K562 (cell line): ENCODE data around the gene KCNC3. TPM values are rescaled to one million over a fixed set of nuclear protein-coding genes. Genes with fewer than 3 reads are reported as not detected.
A peak's percentile ranks its signal among the peaks of the same experiment; 100 is the strongest.

Experiments used
- BRD9 ChIP-seq: fragments of 450-650 bp; IDR thresholded peaks from 2 replicates; pipeline ENCODE4 v1.6.1; 2018; ENCODE audit warnings: low read depth; ENCODE audit not compliant: partially characterized antibody
- CBFA2T2 ChIP-seq: fragments of 450-650 bp; conservative IDR thresholded peaks from 2 replicates; pipeline ENCODE4 v1.6.1; 2017; ENCODE audit warnings: mild to moderate bottlenecking
- CREBBP ChIP-seq: IDR thresholded peaks from one replicate; pipeline ENCODE4 v1.6.1; 2012; ENCODE audit warnings: low read depth, mild to moderate bottlenecking, control low read depth, inconsistent platforms, low read length
- FOXK2 ChIP-seq, 2 experiments: fragments of 450-650 bp; IDR thresholded peaks in 1 of 2; conservative IDR thresholded peaks in 1 of 2; 2 replicates each; pipeline ENCODE4 v1.6.1; 2016; ENCODE audit warnings: low read depth in 2 of 2, mild to moderate bottlenecking in 1 of 2
- GTF2A2 ChIP-seq: IDR thresholded peaks from 2 replicates; pipeline ENCODE4 v1.6.1; 2016; ENCODE audit warnings: mild to moderate bottlenecking, missing genetic modification characterization, missing compliant biosample characterization
- LEF1 ChIP-seq: fragments of 450-650 bp; IDR thresholded peaks from 2 replicates; pipeline ENCODE4 v1.6.1; 2016; ENCODE audit warnings: mild to moderate bottlenecking
- MIER1 ChIP-seq: fragments of 450-650 bp; IDR thresholded peaks from 2 replicates; pipeline ENCODE4 v1.6.1; 2016; ENCODE audit warnings: antibody characterized with exemption, mild to moderate bottlenecking, low read depth
- NCOA1 ChIP-seq: fragments of 450-650 bp; IDR thresholded peaks from 2 replicates; pipeline ENCODE4 v1.6.1; 2016; ENCODE audit warnings: low read depth
- SMARCE1 ChIP-seq: fragments of 450-650 bp; IDR thresholded peaks from 2 replicates; pipeline ENCODE4 v1.7.1; 2016; ENCODE audit warnings: mild to moderate bottlenecking
- SRSF1 ChIP-seq: fragments of 200-400 bp; formaldehyde crosslinking; IDR thresholded peaks from 2 replicates; pipeline ENCODE4 v1.6.1; 2017; ENCODE audit warnings: mild to moderate bottlenecking, low read depth, low read length, moderate library complexity
- TAF9B ChIP-seq: fragments of 450-650 bp; IDR thresholded peaks from 2 replicates; pipeline ENCODE4 v1.6.1; 2018; ENCODE audit warnings: mild to moderate bottlenecking; ENCODE audit not compliant: partially characterized antibody
- TCF7 ChIP-seq: sonication (generic); IDR thresholded peaks from 2 replicates; pipeline ENCODE4 v1.6.1; 2016; ENCODE audit warnings: antibody characterized with exemption, borderline replicate concordance
- TSC22D4 ChIP-seq: fragments of 450-650 bp; IDR thresholded peaks from 2 replicates; pipeline ENCODE4 v1.6.1; 2016; ENCODE audit warnings: missing genetic modification characterization, missing biosample characterization, control low read depth
- ZEB2 ChIP-seq: fragments of 450-650 bp; IDR thresholded peaks from 2 replicates; pipeline ENCODE4 v1.6.1; 2016
- ZNF165 ChIP-seq: fragments of 250-450 bp; sonication (Bioruptor Pico); IDR thresholded peaks from 2 replicates; pipeline ENCODE4 v1.4.0; 2020; ENCODE audit warnings: borderline replicate concordance
- ZNF184 ChIP-seq: sonication (generic); formaldehyde crosslinking; IDR thresholded peaks from 2 replicates; pipeline ENCODE4 v1.5.0; 2020; ENCODE audit warnings: missing genetic modification reagents
- polyA plus RNA-seq, 8 experiments: library from polyadenylated mRNA; depleted of rRNA in 4 of 8; stranded (reverse) in 5 of 8; unstranded in 3 of 8; fragments of >200 nt; fragmentation: Nextera tagmentation in 2 of 8; fragmentation: Illumina TruSeq in 1 of 8; extraction: Ambion mirVana in 2 of 8; extraction: Trizol in 1 of 8; gene quantifications; 2 replicates each; pipeline versions ENCODE4 v1.2.1 to v1.2.3, GENCODE V29; 2011 to 2014; ENCODE audit warnings: inconsistent platforms in 1 of 8, missing spikeins in 1 of 8
- total RNA-seq, 7 experiments: library from RNA; depleted of rRNA in 6 of 7; stranded (reverse); fragments of >200 nt in 6 of 7; fragmentation: Illumina TruSeq in 2 of 7; extraction: Trizol in 2 of 7; gene quantifications; 2 replicates each; pipeline versions ENCODE4 v1.2.1 to v1.2.3, GENCODE V29; 2011 to 2021; ENCODE audit warnings: low replicate concordance in 1 of 7
- TF ChIP-seq, protein P1 (sequence below): fragments of 450-650 bp; IDR thresholded peaks from 2 replicates; pipeline ENCODE4 v1.6.1; 2017; ENCODE audit warnings: mild to moderate bottlenecking, moderate library complexity
- TF ChIP-seq, protein P2 (sequence below): fragments of 250-450 bp; sonication (Bioruptor Pico); IDR thresholded peaks from 2 replicates; pipeline ENCODE4 v1.4.0; 2020; ENCODE audit warnings: mild to moderate bottlenecking, moderate library complexity, borderline replicate concordance
- TF ChIP-seq, protein P3 (sequence below): conservative IDR thresholded peaks from 2 replicates; pipeline ENCODE4 v1.6.1; 2011; ENCODE audit warnings: low read depth, mild to moderate bottlenecking, low read length; ENCODE audit not compliant: control insufficient read depth
- TF ChIP-seq, protein P4 (sequence below): fragments of 450-650 bp; formaldehyde crosslinking; IDR thresholded peaks from 2 replicates; pipeline ENCODE4 v1.4.0; 2020; ENCODE audit warnings: mild to moderate bottlenecking, moderate library complexity
- TF ChIP-seq, protein P5 (sequence below): fragments of 200-800 bp; sonication (Bioruptor generic); IDR thresholded peaks from 2 replicates; pipeline ENCODE4 v1.6.1; 2017; ENCODE audit warnings: missing genetic modification characterization, missing compliant biosample characterization

Gene KCNC3
- total and polyA plus RNA-seq, 9 of the 15 experiments (the other 6 are each of a cell fraction or from before 2014, with no cell fraction given), result 0.03 to 26.2 (median 2.0) TPM

DNA sequence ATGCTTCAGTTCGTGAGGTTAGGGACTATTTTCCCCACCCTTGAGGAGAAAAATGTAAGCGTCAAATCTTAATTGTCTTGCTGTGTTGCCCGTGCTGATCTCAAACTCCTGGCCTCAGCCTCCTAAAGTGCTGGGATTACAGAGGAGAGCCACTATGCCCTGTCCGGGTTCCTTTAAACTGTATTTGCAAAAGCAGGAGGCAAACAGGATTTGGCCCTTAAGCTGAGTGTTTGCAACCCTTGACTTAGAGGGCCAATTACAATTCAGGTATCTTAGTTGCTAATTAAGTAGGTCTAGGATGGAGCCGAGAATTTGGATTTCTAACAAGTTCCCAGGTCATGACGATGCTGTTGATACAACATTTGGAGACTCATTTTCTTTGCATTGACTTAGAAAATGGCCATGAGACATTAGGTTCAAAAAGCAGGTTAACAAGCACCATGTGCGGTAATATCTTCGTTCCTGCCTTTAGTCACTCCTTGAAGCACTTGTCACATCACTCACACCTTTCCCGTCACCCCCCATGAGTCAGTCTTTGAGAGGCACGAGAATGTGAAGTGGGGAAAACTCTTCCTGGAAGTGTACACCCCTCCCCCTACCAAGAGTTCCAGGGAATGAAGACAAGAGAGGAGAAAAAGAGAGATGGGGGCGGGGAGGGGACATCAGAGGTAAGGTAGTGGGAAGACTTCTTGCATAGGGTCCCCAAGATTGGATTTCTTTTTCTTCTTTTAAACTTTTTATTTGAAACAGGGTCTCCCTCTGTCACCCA lies 33.7 kb upstream of the KCNC3 start (continued):
- TF ChIP-seq, protein P1, sequence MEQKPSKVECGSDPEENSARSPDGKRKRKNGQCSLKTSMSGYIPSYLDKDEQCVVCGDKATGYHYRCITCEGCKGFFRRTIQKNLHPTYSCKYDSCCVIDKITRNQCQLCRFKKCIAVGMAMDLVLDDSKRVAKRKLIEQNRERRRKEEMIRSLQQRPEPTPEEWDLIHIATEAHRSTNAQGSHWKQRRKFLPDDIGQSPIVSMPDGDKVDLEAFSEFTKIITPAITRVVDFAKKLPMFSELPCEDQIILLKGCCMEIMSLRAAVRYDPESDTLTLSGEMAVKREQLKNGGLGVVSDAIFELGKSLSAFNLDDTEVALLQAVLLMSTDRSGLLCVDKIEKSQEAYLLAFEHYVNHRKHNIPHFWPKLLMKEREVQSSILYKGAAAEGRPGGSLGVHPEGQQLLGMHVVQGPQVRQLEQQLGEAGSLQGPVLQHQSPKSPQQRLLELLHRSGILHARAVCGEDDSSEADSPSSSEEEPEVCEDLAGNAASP, result no peak
- TF ChIP-seq FOXK2 (conservative IDR thresholded peaks at IDR 0.05 in 1 of 2, IDR thresholded peaks at IDR 0.05 in 1 of 2; ENCODE audit: low read depth in 2 of 2) (0 out of 4 replicates have a peak, but pooled peaks of 1 of the 2 experiments have one; percentile 26), NCOA1 (no peak), GTF2A2 (no peak), TCF7 (no peak), MIER1 (no peak), TAF9B (no peak), SMARCE1 (0 out of 2 replicates have a peak, but pooled peaks have one; percentile 9), SRSF1 (no peak), ZEB2 (peak; percentile 53; the same call in 1 of the 2 replicates), CREBBP (no peak), ZNF184 (CRISPR knock-in tag) (no peak), LEF1 (peak; percentile 50; the same call in 1 of the 2 replicates), BRD9 (no peak), ZNF165 (CRISPR knock-in tag) (no peak), CBFA2T2 (no peak), TSC22D4 (tag) (no peak)
- TF ChIP-seq, protein P2, sequence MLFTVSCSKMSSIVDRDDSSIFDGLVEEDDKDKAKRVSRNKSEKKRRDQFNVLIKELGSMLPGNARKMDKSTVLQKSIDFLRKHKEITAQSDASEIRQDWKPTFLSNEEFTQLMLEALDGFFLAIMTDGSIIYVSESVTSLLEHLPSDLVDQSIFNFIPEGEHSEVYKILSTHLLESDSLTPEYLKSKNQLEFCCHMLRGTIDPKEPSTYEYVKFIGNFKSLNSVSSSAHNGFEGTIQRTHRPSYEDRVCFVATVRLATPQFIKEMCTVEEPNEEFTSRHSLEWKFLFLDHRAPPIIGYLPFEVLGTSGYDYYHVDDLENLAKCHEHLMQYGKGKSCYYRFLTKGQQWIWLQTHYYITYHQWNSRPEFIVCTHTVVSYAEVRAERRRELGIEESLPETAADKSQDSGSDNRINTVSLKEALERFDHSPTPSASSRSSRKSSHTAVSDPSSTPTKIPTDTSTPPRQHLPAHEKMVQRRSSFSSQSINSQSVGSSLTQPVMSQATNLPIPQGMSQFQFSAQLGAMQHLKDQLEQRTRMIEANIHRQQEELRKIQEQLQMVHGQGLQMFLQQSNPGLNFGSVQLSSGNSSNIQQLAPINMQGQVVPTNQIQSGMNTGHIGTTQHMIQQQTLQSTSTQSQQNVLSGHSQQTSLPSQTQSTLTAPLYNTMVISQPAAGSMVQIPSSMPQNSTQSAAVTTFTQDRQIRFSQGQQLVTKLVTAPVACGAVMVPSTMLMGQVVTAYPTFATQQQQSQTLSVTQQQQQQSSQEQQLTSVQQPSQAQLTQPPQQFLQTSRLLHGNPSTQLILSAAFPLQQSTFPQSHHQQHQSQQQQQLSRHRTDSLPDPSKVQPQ (CRISPR knock-in tag), result no peak
- TF ChIP-seq, protein P3, sequence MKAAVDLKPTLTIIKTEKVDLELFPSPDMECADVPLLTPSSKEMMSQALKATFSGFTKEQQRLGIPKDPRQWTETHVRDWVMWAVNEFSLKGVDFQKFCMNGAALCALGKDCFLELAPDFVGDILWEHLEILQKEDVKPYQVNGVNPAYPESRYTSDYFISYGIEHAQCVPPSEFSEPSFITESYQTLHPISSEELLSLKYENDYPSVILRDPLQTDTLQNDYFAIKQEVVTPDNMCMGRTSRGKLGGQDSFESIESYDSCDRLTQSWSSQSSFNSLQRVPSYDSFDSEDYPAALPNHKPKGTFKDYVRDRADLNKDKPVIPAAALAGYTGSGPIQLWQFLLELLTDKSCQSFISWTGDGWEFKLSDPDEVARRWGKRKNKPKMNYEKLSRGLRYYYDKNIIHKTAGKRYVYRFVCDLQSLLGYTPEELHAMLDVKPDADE, result no peak
- TF ChIP-seq, protein P4, sequence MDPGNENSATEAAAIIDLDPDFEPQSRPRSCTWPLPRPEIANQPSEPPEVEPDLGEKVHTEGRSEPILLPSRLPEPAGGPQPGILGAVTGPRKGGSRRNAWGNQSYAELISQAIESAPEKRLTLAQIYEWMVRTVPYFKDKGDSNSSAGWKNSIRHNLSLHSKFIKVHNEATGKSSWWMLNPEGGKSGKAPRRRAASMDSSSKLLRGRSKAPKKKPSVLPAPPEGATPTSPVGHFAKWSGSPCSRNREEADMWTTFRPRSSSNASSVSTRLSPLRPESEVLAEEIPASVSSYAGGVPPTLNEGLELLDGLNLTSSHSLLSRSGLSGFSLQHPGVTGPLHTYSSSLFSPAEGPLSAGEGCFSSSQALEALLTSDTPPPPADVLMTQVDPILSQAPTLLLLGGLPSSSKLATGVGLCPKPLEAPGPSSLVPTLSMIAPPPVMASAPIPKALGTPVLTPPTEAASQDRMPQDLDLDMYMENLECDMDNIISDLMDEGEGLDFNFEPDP (CRISPR knock-in tag), result no peak
- TF ChIP-seq, protein P5, sequence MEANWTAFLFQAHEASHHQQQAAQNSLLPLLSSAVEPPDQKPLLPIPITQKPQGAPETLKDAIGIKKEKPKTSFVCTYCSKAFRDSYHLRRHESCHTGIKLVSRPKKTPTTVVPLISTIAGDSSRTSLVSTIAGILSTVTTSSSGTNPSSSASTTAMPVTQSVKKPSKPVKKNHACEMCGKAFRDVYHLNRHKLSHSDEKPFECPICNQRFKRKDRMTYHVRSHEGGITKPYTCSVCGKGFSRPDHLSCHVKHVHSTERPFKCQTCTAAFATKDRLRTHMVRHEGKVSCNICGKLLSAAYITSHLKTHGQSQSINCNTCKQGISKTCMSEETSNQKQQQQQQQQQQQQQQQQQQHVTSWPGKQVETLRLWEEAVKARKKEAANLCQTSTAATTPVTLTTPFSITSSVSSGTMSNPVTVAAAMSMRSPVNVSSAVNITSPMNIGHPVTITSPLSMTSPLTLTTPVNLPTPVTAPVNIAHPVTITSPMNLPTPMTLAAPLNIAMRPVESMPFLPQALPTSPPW, result no peak
